HG03066 (cell line): ENCODE measurements around the gene CHD6.

Experiments used
- ATAC-seq: cut with Tn5 transposase; IDR thresholded peaks from one replicate; pipeline ENCODE4 v1.9.1; 2021; ENCODE audit warnings: low read depth; ENCODE audit not compliant: unreplicated experiment

Gene CHD6

GRCh38 chr20:41377275-41377674, 240.9 kb downstream of the CHD6 start:
- ATAC-seq, result no peak

- ATAC-seq, result no peak
Observed at GRCh38 chr20:41376349-41376748, 241.8 kb downstream of the CHD6 start.

GRCh38 chr20:41375846-41376245, 242.3 kb downstream of the CHD6 start:
- ATAC-seq, result no peak

GRCh38 chr20:41373931-41374920, 244.0 kb downstream of the CHD6 start:
- no peak for ATAC-seq

GRCh38 chr20:41373251-41373783, 244.9 kb downstream of the CHD6 start:
- ATAC-seq, result no peak

- no peak for ATAC-seq
Observed at GRCh38 chr20:41371371-41371770, 246.8 kb downstream of the CHD6 start.

GRCh38 chr20:41370176-41370575, 248.0 kb downstream of the CHD6 start:
- no peak for ATAC-seq

GRCh38 chr20:41369673-41370072, 248.5 kb downstream of the CHD6 start:
- no peak for ATAC-seq

GRCh38 chr20:41367956-41368355, 250.2 kb downstream of the CHD6 start:
- no peak for ATAC-seq

GRCh38 chr20:41367393-41367695, 250.8 kb downstream of the CHD6 start:
- no peak for ATAC-seq

- ATAC-seq, result no peak
Observed at GRCh38 chr20:41366546-41367392, 251.4 kb downstream of the CHD6 start, which contains the start of gene EMILIN3. TSS of gene EMILIN3 (minus strand) at chr20:41366818. CDS start at chr20:41366634, 184 bp downstream.

GRCh38 chr20:41365777-41366545, 252.2 kb downstream of the CHD6 start:
- ATAC-seq, result no peak

GRCh38 chr20:41364967-41365765, 253.0 kb downstream of the CHD6 start:
- ATAC-seq, result no peak

GRCh38 chr20:41364236-41364855, 253.8 kb downstream of the CHD6 start:
- no peak for ATAC-seq

- no peak for ATAC-seq
Observed at GRCh38 chr20:41363601-41364000, 254.6 kb downstream of the CHD6 start.

GRCh38 chr20:41362748-41363140, 255.4 kb downstream of the CHD6 start:
- ATAC-seq, result no peak

GRCh38 chr20:41361757-41362747, 256.1 kb downstream of the CHD6 start:
- no peak for ATAC-seq
